Stimulated activated CD8-positive, alpha-beta memory T cell treated with anti-CD3 and anti-CD28 coated beads, Interleukin-15, amount 100 ng/mL, for 48 hours (primary cell): ENCODE results near the gene RORC.

ENCODE experiments used
- DNase-seq, 2 donors: peaks; one replicate each; pipeline ENCODE4 v3.0.0-alpha.2; 2020; ENCODE audit warnings: low read depth in 2 of 2

RORC gene

DNA sequence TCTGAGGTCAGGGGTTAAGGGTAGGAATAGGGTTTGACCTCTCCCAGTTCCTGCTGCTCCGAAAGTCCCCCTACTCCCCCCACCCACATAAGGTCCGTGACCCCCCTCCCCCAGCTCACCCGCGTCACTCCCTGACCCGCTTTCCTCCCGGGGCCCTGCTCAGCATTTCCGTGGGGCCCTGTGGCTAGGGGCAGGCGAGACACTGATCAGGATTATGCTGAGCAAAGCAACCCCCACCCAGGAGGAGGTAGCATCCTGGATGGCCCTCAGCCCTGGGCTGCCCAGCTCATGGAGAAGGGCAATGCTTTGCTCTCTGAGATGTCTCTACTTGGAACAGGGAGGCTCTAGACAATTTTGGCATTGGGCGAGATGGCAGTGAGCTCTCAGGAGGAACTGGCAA lies 3.7 kb downstream of the RORC start:
- no peak for DNase-seq

GRCh38 chr1:151825751-151826660 lies 5.6 kb downstream of the RORC start:
- no peak for DNase-seq

- DNase-seq: no peak
Observed at GRCh38 chr1:151825204-151825603, 6.4 kb downstream of the RORC start.

GRCh38 chr1:151823175-151823574 lies 8.4 kb downstream of the RORC start:
- no peak for DNase-seq

DNA sequence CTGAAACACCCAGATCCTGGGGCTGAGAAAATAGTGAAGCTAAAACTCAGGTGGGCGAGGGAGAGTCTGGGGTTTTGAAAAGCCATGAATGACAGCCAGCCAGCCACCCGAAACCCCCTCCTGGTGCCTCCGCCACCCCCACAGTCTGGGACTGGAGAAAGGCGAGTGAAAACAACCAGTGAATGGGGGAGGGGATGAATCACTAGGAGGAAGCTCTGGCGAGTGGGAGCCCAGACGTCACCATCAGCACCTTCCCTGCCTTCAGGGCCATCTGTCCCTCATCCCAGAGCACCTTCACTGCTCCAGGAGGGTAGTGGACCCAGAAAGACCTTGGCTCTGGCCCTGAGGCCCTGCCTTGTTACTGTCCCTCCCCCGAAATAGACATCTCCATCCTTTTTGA lies 9.2 kb downstream of the RORC start:
- peak in 1 of 2 donors; percentile 72 for DNase-seq

DNA sequence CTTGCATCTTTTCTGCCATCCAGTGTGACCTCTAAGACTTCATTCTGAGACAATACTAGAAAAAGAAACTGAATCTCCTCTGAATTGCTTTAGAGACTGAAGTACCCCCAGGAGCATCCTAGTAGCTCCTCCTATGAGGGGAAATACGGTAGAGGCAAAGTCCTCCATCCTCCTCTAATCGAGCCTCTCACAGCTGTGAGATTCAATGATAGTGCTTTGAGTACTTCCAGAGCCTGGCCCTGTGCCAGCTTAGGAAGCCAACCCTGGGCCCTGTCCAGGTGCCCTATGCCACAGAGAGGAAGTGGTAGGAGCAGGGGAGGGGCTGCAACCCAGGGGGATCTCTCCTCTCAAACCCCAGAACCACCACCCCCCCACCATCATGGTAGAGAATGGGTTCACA lies 10.7 kb downstream of the RORC start:
- DNase-seq: no peak

- DNase-seq: no peak
Observed at GRCh38 chr1:151819976-151820623, 11.5 kb downstream of the RORC start.

- no peak for DNase-seq
Observed at GRCh38 chr1:151819227-151819835, 12.3 kb downstream of the RORC start.

DNA sequence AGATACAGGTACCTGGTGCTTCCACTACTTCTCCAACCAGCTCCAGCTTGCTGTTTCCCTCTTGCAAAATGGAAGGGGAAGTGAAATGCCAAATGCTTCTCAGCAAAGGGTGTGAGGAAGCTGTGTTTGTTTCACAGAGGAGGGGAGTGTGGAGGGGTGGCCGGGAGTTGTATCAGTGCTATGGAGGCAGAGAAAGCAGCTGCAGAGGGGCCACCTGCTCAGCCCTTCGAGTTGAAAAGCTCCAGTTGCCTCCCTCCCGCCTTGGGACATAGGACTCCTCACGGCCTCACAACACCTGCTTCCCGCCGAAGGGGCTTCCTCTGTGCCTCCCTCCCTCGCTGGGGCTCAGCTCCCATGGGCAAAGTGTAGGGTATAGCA lies 14.3 kb downstream of the RORC start:
- DNase-seq: no peak

- no peak for DNase-seq
Observed at GRCh38 chr1:151816548-151817352, 14.9 kb downstream of the RORC start.

DNA sequence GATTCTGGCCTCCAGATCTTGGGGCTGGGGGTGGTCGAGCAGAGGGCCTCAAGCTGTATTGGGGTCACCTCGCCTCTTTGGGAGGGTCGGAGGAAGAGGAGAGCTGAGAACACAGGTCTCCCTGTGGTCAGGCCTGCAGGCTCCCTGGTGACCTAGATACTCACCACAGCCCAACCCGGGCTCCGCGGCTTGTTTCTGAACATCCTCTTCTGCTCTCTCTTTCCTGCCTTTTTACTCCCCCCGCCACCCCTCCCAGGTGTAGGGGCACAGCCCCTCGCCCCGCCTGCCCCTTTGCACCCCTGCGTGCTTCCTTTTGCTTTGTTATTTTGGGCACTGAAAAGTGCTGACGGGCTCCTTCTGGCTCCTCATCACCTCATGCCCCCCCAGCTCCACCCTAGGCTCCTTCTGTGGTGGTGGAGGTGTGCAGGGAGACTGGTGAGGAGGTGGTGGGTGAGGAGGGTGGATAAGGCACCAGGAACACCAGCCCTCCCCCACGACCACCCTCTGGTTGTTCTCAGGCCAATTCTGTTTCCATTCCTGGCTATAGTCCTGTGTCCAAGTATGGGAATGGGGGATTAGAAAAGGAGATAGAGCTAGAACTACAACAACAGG lies 15.8 kb downstream of the RORC start:
- no peak for DNase-seq

- no peak for DNase-seq
Observed at GRCh38 chr1:151814971-151815545, 16.5 kb downstream of the RORC start.

DNA sequence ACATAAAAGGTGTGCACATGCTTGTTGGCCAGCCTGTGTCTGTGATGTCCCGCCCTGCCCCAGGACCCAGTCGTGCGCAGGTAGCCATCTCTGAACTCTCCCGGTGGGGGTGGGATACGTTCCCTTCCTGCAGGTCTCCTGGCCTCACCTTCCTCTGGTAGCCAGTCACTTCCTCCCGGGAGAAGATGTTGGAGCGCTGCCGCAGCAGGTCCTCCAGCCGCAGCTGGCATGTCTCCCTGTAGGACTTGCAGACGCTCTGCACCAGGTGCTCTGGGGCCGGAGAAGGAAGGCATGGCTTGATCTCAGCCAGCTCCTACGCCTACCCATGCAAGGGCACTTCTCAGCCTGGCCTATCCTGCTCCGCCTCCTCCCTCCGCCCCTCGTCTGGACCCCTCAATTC lies 17.2 kb downstream of the RORC start:
- DNase-seq: no peak

DNA sequence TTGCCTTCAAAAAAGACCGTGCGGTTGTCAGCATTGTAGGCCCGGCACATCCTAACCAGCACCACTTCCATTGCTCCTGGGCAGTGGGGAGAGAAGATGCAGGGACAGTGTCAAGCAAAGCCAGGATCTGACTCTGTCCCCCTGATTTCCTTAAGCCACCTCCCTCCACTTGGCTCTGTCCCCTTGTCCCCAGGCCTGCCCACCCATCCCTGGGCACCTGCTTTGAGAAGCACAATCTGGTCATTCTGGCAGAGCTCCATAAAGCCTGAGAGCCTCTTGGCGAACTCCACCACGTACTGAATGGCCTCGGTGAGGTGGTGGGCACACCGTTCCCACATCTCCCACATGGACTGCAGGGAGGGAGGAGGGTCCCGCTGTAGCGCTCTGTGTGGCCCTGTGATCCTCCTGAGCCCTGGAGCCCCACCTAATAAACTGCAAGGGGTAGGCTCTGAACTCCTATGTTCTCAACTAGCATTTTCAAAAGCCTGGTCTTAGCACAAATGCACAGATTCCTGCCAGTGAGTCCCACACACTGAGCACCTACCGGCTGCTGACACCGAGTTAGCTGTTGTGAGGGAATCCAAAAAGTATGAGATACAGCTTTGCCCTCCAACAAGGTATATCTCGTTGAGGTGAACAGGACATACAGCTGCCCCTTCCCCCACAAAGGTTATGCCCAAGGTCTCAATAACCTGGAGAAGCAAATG lies 18.2 kb downstream of the RORC start:
- no peak for DNase-seq

- no peak for DNase-seq
Observed at GRCh38 chr1:151811181-151811580, 20.4 kb downstream of the RORC start.

DNA sequence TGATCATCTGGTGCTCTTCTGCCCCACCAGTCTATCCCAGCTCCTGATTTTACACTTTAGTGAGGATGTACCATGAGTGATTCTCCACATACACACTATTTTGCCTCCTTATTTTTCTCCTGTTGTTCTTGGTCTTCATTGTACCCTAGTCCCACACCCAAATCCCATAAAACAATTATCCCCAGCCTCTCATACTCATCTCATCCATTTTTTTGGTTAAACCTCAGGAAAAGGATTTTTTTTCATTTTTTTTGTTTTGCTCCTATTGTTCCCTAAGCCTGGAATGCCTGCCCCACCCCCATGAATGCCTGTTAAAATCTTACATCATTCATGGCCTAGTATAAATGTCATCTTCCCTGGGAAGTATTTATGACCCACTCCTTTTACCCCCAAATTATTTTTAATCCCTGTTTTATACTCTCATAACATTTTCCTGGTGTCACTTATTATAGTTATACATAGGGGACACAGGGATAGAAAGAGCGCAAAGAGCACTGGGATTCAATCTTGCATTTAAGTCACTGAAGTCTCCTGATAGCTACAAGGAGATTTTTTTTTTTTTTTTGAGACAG lies 21.5 kb downstream of the RORC start:
- no peak for DNase-seq

GRCh38 chr1:151809290-151809984 lies 22.2 kb downstream of the RORC start:
- no peak for DNase-seq

DNA sequence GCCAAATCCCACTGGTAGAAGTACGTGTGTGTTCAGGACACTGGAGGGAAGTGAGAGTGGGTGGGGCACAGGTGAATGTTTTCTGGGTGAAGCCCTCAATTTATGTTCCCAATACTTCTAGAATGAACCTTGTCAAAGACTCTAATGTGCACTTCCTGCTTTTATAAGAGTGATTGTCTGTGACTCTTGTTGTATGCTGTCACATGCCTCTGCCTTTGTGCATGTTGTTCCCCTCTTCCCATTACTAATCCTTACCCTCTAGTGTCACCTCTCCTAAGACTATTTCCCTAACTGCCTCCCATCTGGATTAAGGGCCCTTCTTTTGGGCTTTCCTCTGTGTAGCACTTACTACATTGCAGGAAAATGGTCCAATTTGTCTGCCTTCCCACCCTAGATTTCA lies 23.8 kb downstream of the RORC start:
- DNase-seq: no peak

- DNase-seq: no peak
Observed at GRCh38 chr1:151807131-151807530, 24.5 kb downstream of the RORC start.

GRCh38 chr1:151806170-151806569 lies 25.4 kb downstream of the RORC start:
- no peak for DNase-seq
